NCI-H187 treated with DMSO at 0.1 percent for 48 hours (cell line): ENCODE results near the gene ATP11A.
"Not testable (repeated sequence)": the region's sequence is repeated elsewhere in the genome, so short reads cannot be mapped to it uniquely, and the experiment has no call there.

Experiments
- DNase-seq: peaks from one replicate; lab custom pipeline; 2025; lab: John Stamatoyannopoulos, UW

The ATP11A gene

GRCh38 chr13:112670864-112671263 lies 19.0 kb upstream of the ATP11A start:
- no peak for DNase-seq

GRCh38 chr13:112671359-112671758 lies 18.5 kb upstream of the ATP11A start:
- DNase-seq: no peak

GRCh38 chr13:112672651-112673284 lies 17.1 kb upstream of the ATP11A start:
- DNase-seq: no peak

GRCh38 chr13:112674412-112675365 lies 15.1 kb upstream of the ATP11A start:
- DNase-seq: no peak

- DNase-seq: no peak
Observed at GRCh38 chr13:112675366-112675756, 14.5 kb upstream of the ATP11A start.

GRCh38 chr13:112677421-112677962 lies 12.3 kb upstream of the ATP11A start:
- DNase-seq: not testable (repeated sequence)

- no peak for DNase-seq
Observed at GRCh38 chr13:112679381-112679780, 10.5 kb upstream of the ATP11A start.

- DNase-seq: no peak
Observed at GRCh38 chr13:112679932-112680677, 9.7 kb upstream of the ATP11A start.

GRCh38 chr13:112680741-112681360 lies 9.0 kb upstream of the ATP11A start:
- no peak for DNase-seq

- DNase-seq: no peak
Observed at GRCh38 chr13:112683581-112683980, 6.3 kb upstream of the ATP11A start.

- DNase-seq: no peak
Observed at GRCh38 chr13:112684071-112684845, 5.6 kb upstream of the ATP11A start.

GRCh38 chr13:112685189-112685805 lies 4.5 kb upstream of the ATP11A start:
- not testable (repeated sequence) for DNase-seq

GRCh38 chr13:112685896-112686295 lies 3.9 kb upstream of the ATP11A start:
- DNase-seq: no peak

- DNase-seq: no peak
Observed at GRCh38 chr13:112686364-112686763, 3.5 kb upstream of the ATP11A start.

- no peak for DNase-seq
Observed at GRCh38 chr13:112686987-112687386, 2.9 kb upstream of the ATP11A start.

- no peak for DNase-seq
Observed at GRCh38 chr13:112687836-112688559, 1.8 kb upstream of the ATP11A start.

GRCh38 chr13:112688560-112689302 lies 1.1 kb upstream of the ATP11A start:
- DNase-seq: no peak

- no peak for DNase-seq
Observed at GRCh38 chr13:112690283-112690929, 568 bp downstream of the ATP11A start.

GRCh38 chr13:112692104-112692503 lies 2.3 kb downstream of the ATP11A start:
- no peak for DNase-seq
